Activated naive CD8-positive, alpha-beta T cell treated with anti-CD3 and anti-CD28 coated beads, Interleukin-2, amount 10 ng/mL, durations not matched to agents 7 days and 5 days (primary cell): ENCODE results near the gene ZMYM4. TPM values are rescaled to one million over a fixed set of nuclear protein-coding genes. Genes with fewer than 3 reads are reported as not detected.
A peak's percentile ranks its signal among the peaks of the same experiment; 100 is the strongest.

Experiments used
- ATAC-seq: fragments of 150-1000 bp; cut with Tn5 transposase; one replicate; pipeline ENCODE4 v1.10.0; 2021; ENCODE audit warnings: low read depth, moderate library complexity
- POLR2A ChIA-PET: fragments of 350-600 bp; sonication (Branson Sonifier 250); formaldehyde crosslinking; loops from one replicate; lab custom pipeline; 2021; ENCODE audit warnings: antibody characterized with exemption; lab: Charles Lee
- DNase-seq: peaks from one replicate; pipeline ENCODE4 v3.0.0; 2021
- H3K27ac Mint-ChIP-seq: one replicate; pipeline ENCODE4 v1.8.0; 2022; ENCODE audit warnings: mild to moderate bottlenecking, mixed read lengths
- H3K27me3 Mint-ChIP-seq: one replicate; pipeline ENCODE4 v1.8.0; 2022; ENCODE audit warnings: mild to moderate bottlenecking, moderate library complexity, mixed read lengths
- H3K36me3 Mint-ChIP-seq: one replicate; pipeline ENCODE4 v1.8.0; 2021; ENCODE audit warnings: mild to moderate bottlenecking, mixed read lengths
- H3K4me1 Mint-ChIP-seq: one replicate; pipeline ENCODE4 v1.8.0; 2021; ENCODE audit warnings: mixed read lengths
- H3K4me3 Mint-ChIP-seq: one replicate; pipeline ENCODE4 v1.8.0; 2022; ENCODE audit warnings: mild to moderate bottlenecking, moderate library complexity, mixed read lengths
- H3K9me3 Mint-ChIP-seq: one replicate; pipeline ENCODE4 v1.8.0; 2021; ENCODE audit warnings: mixed read lengths
- total RNA-seq, 2 experiments: library from RNA; stranded (reverse); gene quantifications; one replicate each; pipeline ENCODE4 v1.2.3, GENCODE V29; 2021

The ZMYM4 gene
- total RNA-seq, 2 experiments from 2014 or later = 29.5 to 29.8 TPM

- H3K27me3 Mint-ChIP-seq = peaks cover 16% of the 10 kb centered on the region
- POLR2A ChIA-PET = no interaction called here
- no peaks in the 10 kb centered on the region for H3K36me3 Mint-ChIP-seq
- H3K4me1 Mint-ChIP-seq = peaks cover 13% of the 10 kb centered on the region
- no peaks in the 10 kb centered on the region for H3K9me3 Mint-ChIP-seq
- H3K27ac Mint-ChIP-seq = peak overlapping the region; percentile 64
- DNase-seq = no peak
- no peak overlapping the region for H3K4me3 Mint-ChIP-seq
- ATAC-seq = no peak
Observed at GRCh38 chr1:35261412-35262120, 6.9 kb upstream of the ZMYM4 start.

- Mint-ChIP-seq H3K27me3 (peaks cover 14% of the 10 kb centered on the region), H3K9me3 (peaks cover 3% of the 10 kb centered on the region), H3K36me3 (peaks cover 3% of the 10 kb centered on the region), H3K4me1 (peaks cover 17% of the 10 kb centered on the region), H3K27ac (no peak overlapping the region), H3K4me3 (no peak overlapping the region)
- POLR2A ChIA-PET = no interaction called here
- ATAC-seq (no peak), DNase-seq (no peak)
Observed at GRCh38 chr1:35264035-35264434, 4.5 kb upstream of the ZMYM4 start.

GRCh38 chr1:35264871-35265270 lies 3.6 kb upstream of the ZMYM4 start:
- Mint-ChIP-seq H3K9me3 (peaks cover 3% of the 10 kb centered on the region), H3K27me3 (peaks cover 14% of the 10 kb centered on the region), H3K4me1 (peaks cover 20% of the 10 kb centered on the region), H3K4me3 (peak overlapping the region; percentile 27), H3K27ac (no peak overlapping the region), H3K36me3 (peaks cover 3% of the 10 kb centered on the region)
- ATAC-seq = no peak
- DNase-seq = no peak
- POLR2A ChIA-PET = no interaction called here

- no peak for DNase-seq
- H3K27me3 Mint-ChIP-seq = peaks cover 14% of the 10 kb centered on the region
- no peak for ATAC-seq
- peaks cover 4% of the 10 kb centered on the region for H3K36me3 Mint-ChIP-seq
- H3K4me1 Mint-ChIP-seq = peaks cover 25% of the 10 kb centered on the region
- H3K9me3 Mint-ChIP-seq = peaks cover 3% of the 10 kb centered on the region
- H3K4me3 Mint-ChIP-seq = no peak overlapping the region
- no peak overlapping the region for H3K27ac Mint-ChIP-seq
- POLR2A ChIA-PET = no interaction called here
Observed at GRCh38 chr1:35266306-35266705, 2.2 kb upstream of the ZMYM4 start.

GRCh38 chr1:35269201-35269988 lies 886 bp downstream of the ZMYM4 start:
- Mint-ChIP-seq H3K4me3 (peak overlapping the region; percentile 80), H3K27me3 (peaks cover 5% of the 10 kb centered on the region), H3K4me1 (peaks cover 23% of the 10 kb centered on the region), H3K9me3 (peaks cover 3% of the 10 kb centered on the region), H3K27ac (peak overlapping the region; percentile 81), H3K36me3 (peaks cover 4% of the 10 kb centered on the region)
- DNase-seq = no peak
- POLR2A ChIA-PET = no interaction called here
- ATAC-seq = no peak

- POLR2A ChIA-PET = no interaction called here
- ATAC-seq = no peak
Observed at GRCh38 chr1:35269989-35270289, 1.4 kb downstream of the ZMYM4 start.

GRCh38 chr1:35270836-35271235 lies 2.3 kb downstream of the ZMYM4 start:
- H3K36me3 Mint-ChIP-seq = peaks cover 6% of the 10 kb centered on the region
- POLR2A ChIA-PET = no interaction called here
- H3K27me3 Mint-ChIP-seq = peaks cover 2% of the 10 kb centered on the region
- ATAC-seq = no peak
- peaks cover 12% of the 10 kb centered on the region for H3K4me1 Mint-ChIP-seq
- H3K27ac Mint-ChIP-seq = no peak overlapping the region
- H3K4me3 Mint-ChIP-seq = no peak overlapping the region
- no peak for DNase-seq
- peaks cover 3% of the 10 kb centered on the region for H3K9me3 Mint-ChIP-seq

More at GRCh38 chr1:35269989-35270289, 1.4 kb downstream of the ZMYM4 start:
- no peak overlapping the region for H3K27ac Mint-ChIP-seq
- H3K9me3 Mint-ChIP-seq = peaks cover 3% of the 10 kb centered on the region
- H3K27me3 Mint-ChIP-seq = peaks cover 5% of the 10 kb centered on the region
- peaks cover 18% of the 10 kb centered on the region for H3K4me1 Mint-ChIP-seq
- DNase-seq = no peak
- peaks cover 6% of the 10 kb centered on the region for H3K36me3 Mint-ChIP-seq
- peak overlapping the region; percentile 80 for H3K4me3 Mint-ChIP-seq

- no peak for ATAC-seq
- H3K4me3 Mint-ChIP-seq = no peak overlapping the region
- H3K9me3 Mint-ChIP-seq = peaks cover 2% of the 10 kb centered on the region
- DNase-seq = no peak
- H3K27ac Mint-ChIP-seq = no peak overlapping the region
- POLR2A ChIA-PET = no interaction called here
- no peaks in the 10 kb centered on the region for H3K27me3 Mint-ChIP-seq
- peaks cover 10% of the 10 kb centered on the region for H3K4me1 Mint-ChIP-seq
- H3K36me3 Mint-ChIP-seq = peaks cover 15% of the 10 kb centered on the region
Observed at GRCh38 chr1:35274197-35274596, 5.7 kb downstream of the ZMYM4 start.

- no peak overlapping the region for H3K4me3 Mint-ChIP-seq
- H3K27ac Mint-ChIP-seq = no peak overlapping the region
- peaks cover 7% of the 10 kb centered on the region for H3K4me1 Mint-ChIP-seq
- POLR2A ChIA-PET = no interaction called here
- H3K36me3 Mint-ChIP-seq = peaks cover 39% of the 10 kb centered on the region
- DNase-seq (no peak), ATAC-seq (no peak)
- peaks cover 5% of the 10 kb centered on the region for H3K9me3 Mint-ChIP-seq
- H3K27me3 Mint-ChIP-seq = no peaks in the 10 kb centered on the region
Observed at GRCh38 chr1:35278886-35279554, 10.5 kb downstream of the ZMYM4 start.

- Mint-ChIP-seq H3K9me3 (peaks cover 9% of the 10 kb centered on the region), H3K27me3 (no peaks in the 10 kb centered on the region), H3K36me3 (peaks cover 44% of the 10 kb centered on the region), H3K4me3 (no peak overlapping the region), H3K27ac (no peak overlapping the region), H3K4me1 (peaks cover 7% of the 10 kb centered on the region)
- no peak for DNase-seq
- POLR2A ChIA-PET = no interaction called here
- ATAC-seq = no peak
Observed at GRCh38 chr1:35279555-35279904, 11.0 kb downstream of the ZMYM4 start.

- POLR2A ChIA-PET = no interaction called here
- peaks cover 47% of the 10 kb centered on the region for H3K36me3 Mint-ChIP-seq
- no peaks in the 10 kb centered on the region for H3K27me3 Mint-ChIP-seq
- ATAC-seq (no peak), DNase-seq (no peak)
- no peak overlapping the region for H3K4me3 Mint-ChIP-seq
- H3K27ac Mint-ChIP-seq = no peak overlapping the region
- peaks cover 7% of the 10 kb centered on the region for H3K4me1 Mint-ChIP-seq
- peaks cover 14% of the 10 kb centered on the region for H3K9me3 Mint-ChIP-seq
Observed at GRCh38 chr1:35280006-35280405, 11.5 kb downstream of the ZMYM4 start.

- Mint-ChIP-seq H3K36me3 (peaks cover 50% of the 10 kb centered on the region), H3K4me1 (peaks cover 14% of the 10 kb centered on the region), H3K9me3 (peaks cover 14% of the 10 kb centered on the region), H3K4me3 (no peak overlapping the region), H3K27ac (no peak overlapping the region), H3K27me3 (no peaks in the 10 kb centered on the region)
- POLR2A ChIA-PET = no interaction called here
- DNase-seq (no peak), ATAC-seq (no peak)
Observed at GRCh38 chr1:35281565-35281964, 13.1 kb downstream of the ZMYM4 start.

GRCh38 chr1:35282172-35282571 lies 13.7 kb downstream of the ZMYM4 start:
- Mint-ChIP-seq H3K4me1 (peaks cover 15% of the 10 kb centered on the region), H3K27ac (no peak overlapping the region), H3K9me3 (peaks cover 14% of the 10 kb centered on the region), H3K4me3 (no peak overlapping the region), H3K36me3 (peaks cover 50% of the 10 kb centered on the region), H3K27me3 (no peaks in the 10 kb centered on the region)
- POLR2A ChIA-PET = interaction anchor here (0.6 kb wide), 1 partner anchor 35 kb away, joined by 3 read pairs; no protein-coding TSS in a partner anchor
- no peak for ATAC-seq
- no peak for DNase-seq
